Neural cell (in vitro differentiated cells): Measurements from ENCODE around the gene PHF21B. TPM values are rescaled to one million over a fixed set of nuclear protein-coding genes. Genes with fewer than 3 reads are reported as not detected.

ENCODE experiments used
- H2AFZ ChIP-seq: fragments of 200-600, 300-800 bp; sonication (generic), shearing (Covaris generic); 2 replicates; pipeline ENCODE4 v1.6.0; 2014; ENCODE audit warnings: low read depth, mild to moderate bottlenecking, antibody characterized with exemption, low read length, moderate library complexity
- H3F3A ChIP-seq: fragments of 200-600 bp; shearing (Covaris generic); 2 replicates; pipeline ENCODE4 v1.6.1; 2016; ENCODE audit warnings: mild to moderate bottlenecking, moderate library complexity, mixed read lengths, antibody characterized with exemption, low read length; ENCODE audit not compliant: insufficient read depth, poor library complexity, severe bottlenecking
- H3K27ac ChIP-seq: fragments of 200-600, 300-800 bp; sonication (generic), shearing (Covaris generic); 2 replicates; pipeline ENCODE4 v1.5.1; 2014; ENCODE audit warnings: mild to moderate bottlenecking, low read length, moderate library complexity
- H3K27me3 ChIP-seq: fragments of 300-800, 200-600 bp; sonication (generic), shearing (Covaris generic); 2 replicates; pipeline ENCODE4 v1.6.0; 2014; ENCODE audit warnings: mild to moderate bottlenecking, low read depth, low read length, moderate library complexity; ENCODE audit not compliant: insufficient read depth
- H3K36me3 ChIP-seq: fragments of 300-800, 200-600 bp; sonication (generic), shearing (Covaris generic); 2 replicates; pipeline ENCODE4 v1.5.1; 2014; ENCODE audit warnings: mild to moderate bottlenecking, antibody characterized with exemption, low read length, moderate library complexity; ENCODE audit not compliant: insufficient read depth
- H3K4me2 ChIP-seq: fragments of 300-800, 200-600 bp; sonication (generic), shearing (Covaris generic); 2 replicates; pipeline ENCODE4 v1.6.0; 2014; ENCODE audit warnings: mild to moderate bottlenecking, low read length
- H3K4me3 ChIP-seq: fragments of 300-800, 200-600 bp; sonication (generic), shearing (Covaris generic); 2 replicates; pipeline ENCODE4 v1.5.1; 2014; ENCODE audit warnings: mild to moderate bottlenecking, low read length, moderate library complexity
- H3K79me2 ChIP-seq: fragments of 200-600 bp; shearing (Covaris generic); replicated peaks from 2 replicates; pipeline ENCODE4 v1.6.0; 2014; ENCODE audit warnings: mild to moderate bottlenecking, low read length, moderate library complexity; ENCODE audit not compliant: insufficient read depth
- H3K9ac ChIP-seq: fragments of 300-800, 200-600 bp; sonication (generic), shearing (Covaris generic); 2 replicates; pipeline ENCODE4 v1.6.1; 2016; ENCODE audit warnings: mild to moderate bottlenecking, low read length, mixed read lengths
- H3K9me2 ChIP-seq: fragments of 200-600 bp; shearing (Covaris generic); 2 replicates; pipeline ENCODE4 v1.6.1; 2016; ENCODE audit warnings: mild to moderate bottlenecking, low read length, mixed read lengths; ENCODE audit not compliant: insufficient read depth
- H3K9me3 ChIP-seq: fragments of 200-600, 300-800 bp; sonication (generic), shearing (Covaris generic); 2 replicates; pipeline ENCODE4 v1.6.1; 2016; ENCODE audit warnings: mild to moderate bottlenecking, mixed run types, low read length, moderate library complexity, mixed read lengths
- H4K20me1 ChIP-seq: fragments of 200-600 bp; shearing (Covaris generic); 2 replicates; pipeline ENCODE4 v1.6.1; 2016; ENCODE audit warnings: mild to moderate bottlenecking, mixed run types; ENCODE audit not compliant: insufficient read depth
- CTCF ChIP-seq: fragments of 450-650 bp; IDR thresholded peaks from 2 replicates; pipeline ENCODE4 v1.5.1; 2014; ENCODE audit warnings: antibody characterized with exemption, mild to moderate bottlenecking, moderate library complexity; ENCODE audit not compliant: poor library complexity, severe bottlenecking
- EP300 ChIP-seq: fragments of 450-650 bp; conservative IDR thresholded peaks from 2 replicates; pipeline ENCODE4 v1.6.1; 2014; ENCODE audit warnings: antibody characterized with exemption, mild to moderate bottlenecking, moderate library complexity; ENCODE audit not compliant: poor library complexity, severe bottlenecking
- EZH2 ChIP-seq: fragments of 200-600, 300-800 bp; shearing (Covaris generic), sonication (generic); IDR thresholded peaks from 2 replicates; pipeline ENCODE4 v1.6.1; 2014; ENCODE audit warnings: antibody characterized with exemption, low read length, borderline replicate concordance, mild to moderate bottlenecking; ENCODE audit not compliant: insufficient read depth, poor library complexity, severe bottlenecking
- MXI1 ChIP-seq: fragments of 450-650 bp; conservative IDR thresholded peaks from 2 replicates; pipeline ENCODE4 v1.6.1; 2014; ENCODE audit warnings: antibody characterized with exemption, mild to moderate bottlenecking; ENCODE audit not compliant: poor library complexity, severe bottlenecking
- POLR2AphosphoS5 ChIP-seq: IDR thresholded peaks from 2 replicates; pipeline ENCODE4 v1.6.1; 2012
- RAD21 ChIP-seq: fragments of 450-650 bp; conservative IDR thresholded peaks from 2 replicates; pipeline ENCODE4 v1.6.1; 2014; ENCODE audit warnings: antibody characterized with exemption, mild to moderate bottlenecking, moderate library complexity
- REST ChIP-seq: IDR thresholded peaks from 2 replicates; pipeline ENCODE4 v1.6.1; 2012; ENCODE audit warnings: borderline replicate concordance
- SMC3 ChIP-seq: fragments of 450-650 bp; conservative IDR thresholded peaks from 2 replicates; pipeline ENCODE4 v1.6.1; 2014; ENCODE audit warnings: antibody characterized with exemption, mild to moderate bottlenecking, moderate library complexity; ENCODE audit not compliant: poor library complexity
- TAF1 ChIP-seq: IDR thresholded peaks from 2 replicates; pipeline ENCODE4 v1.6.1; 2012; ENCODE audit warnings: low read depth
- polyA plus RNA-seq: library from polyadenylated mRNA; depleted of rRNA; stranded (reverse); fragments of >200 nt; gene quantifications from 2 replicates; pipeline ENCODE4 v1.2.3, GENCODE V29; 2014

PHF21B gene
- polyA plus RNA-seq, 1 donor from 2014 or later = 49.5 TPM

- Histone ChIP-seq H2AFZ (no peak overlapping the region), H3K4me3 (no peak overlapping the region), H3F3A (no peaks in the 10 kb centered on the region), H4K20me1 (no peaks in the 10 kb centered on the region), H3K79me2 (peaks cover 98% of the 10 kb centered on the region), H3K9me2 (no peaks in the 10 kb centered on the region), H3K27me3 (no peaks in the 10 kb centered on the region), H3K4me2 (no peak overlapping the region), H3K9ac (no peak overlapping the region), H3K36me3 (no peaks in the 10 kb centered on the region), H3K27ac (no peak overlapping the region), H3K9me3 (no peaks in the 10 kb centered on the region)
- no peak for TF ChIP-seq POLR2AphosphoS5
- TF ChIP-seq MXI1 = no peak
- no peak for TF ChIP-seq EZH2
- TF ChIP-seq EP300 = no peak
Measured at GRCh38 chr22:44999231-44999630, 10.6 kb downstream of the PHF21B start.

- no peaks in the 10 kb centered on the region for H3K27me3 ChIP-seq
- TF ChIP-seq RAD21 = no peak
- no peak for TF ChIP-seq POLR2AphosphoS5
- TF ChIP-seq CTCF = no peak
- no peak for TF ChIP-seq REST
- no peak for TF ChIP-seq EP300
- no peak for TF ChIP-seq EZH2
- no peak for TF ChIP-seq TAF1
- TF ChIP-seq MXI1 = no peak
- no peak for TF ChIP-seq SMC3
- no peaks in the 10 kb centered on the region for H3K9me3 ChIP-seq
- no peak overlapping the region for H2AFZ ChIP-seq
- H4K20me1 ChIP-seq = no peaks in the 10 kb centered on the region
- no peak overlapping the region for H3K9ac ChIP-seq
- no peak overlapping the region for H3K4me2 ChIP-seq
- H3K9me2 ChIP-seq = no peaks in the 10 kb centered on the region
- H3F3A ChIP-seq = no peaks in the 10 kb centered on the region
- H3K36me3 ChIP-seq = no peaks in the 10 kb centered on the region
- no peak overlapping the region for H3K27ac ChIP-seq
- no peak overlapping the region for H3K4me3 ChIP-seq
- H3K79me2 ChIP-seq = peaks cover 98% of the 10 kb centered on the region
Measured at GRCh38 chr22:44998296-44998695, 11.5 kb downstream of the PHF21B start.

GRCh38 chr22:44997060-44997459 lies 12.7 kb downstream of the PHF21B start:
- H3K9me2 ChIP-seq = no peaks in the 10 kb centered on the region
- no peak overlapping the region for H3K27ac ChIP-seq
- H2AFZ ChIP-seq = no peak overlapping the region
- H3K27me3 ChIP-seq = no peaks in the 10 kb centered on the region
- TF ChIP-seq REST (no peak), TAF1 (no peak), RAD21 (no peak), CTCF (no peak), SMC3 (no peak), EP300 (no peak), POLR2AphosphoS5 (no peak), EZH2 (no peak), MXI1 (no peak)
- H4K20me1 ChIP-seq = no peaks in the 10 kb centered on the region
- no peaks in the 10 kb centered on the region for H3K9me3 ChIP-seq
- no peaks in the 10 kb centered on the region for H3F3A ChIP-seq
- H3K4me2 ChIP-seq = no peak overlapping the region
- H3K4me3 ChIP-seq = no peak overlapping the region
- H3K9ac ChIP-seq = no peak overlapping the region
- H3K36me3 ChIP-seq = no peaks in the 10 kb centered on the region
- peaks cover 98% of the 10 kb centered on the region for H3K79me2 ChIP-seq
